Endothelial cell of umbilical vein (primary cell): Measurements from ENCODE around the gene NADK. TPM values are rescaled to one million over a fixed set of nuclear protein-coding genes. Genes with fewer than 3 reads are reported as not detected.

Experiments
- BruUV-seq: library from RNA; stranded (reverse); fragments of 400-500 nt; replicated peaks from 2 replicates; lab custom pipeline; 2021; lab: Mats Ljungman, UMichigan
- CTCF ChIA-PET: fragments of 300-600, 350-600 bp; sonication (Branson Sonifier 250); formaldehyde crosslinking; loops from one replicate; lab custom pipeline; 2021; ENCODE audit warnings: antibody characterized with exemption, inconsistent platforms; lab: Charles Lee
- POLR2A ChIA-PET: fragments of 300-600, 350-600 bp; sonication (Branson Sonifier 250); formaldehyde crosslinking; loops from one replicate; lab custom pipeline; 2021; ENCODE audit warnings: antibody characterized with exemption, inconsistent platforms; lab: Charles Lee
- DNase-seq: peaks from one replicate; pipeline ENCODE4 v3.0.0-alpha.2; 2011; ENCODE audit warnings: low read depth, low spot score
- FAIRE-seq: peaks from 2 replicates; lab custom pipeline; 2011; peaks lifted over from hg19 to GRCh38; lab: Jason Lieb, UNC
- H2AFZ ChIP-seq: 2 replicates; pipeline ENCODE4 v1.6.0; 2012; ENCODE audit warnings: low read depth, low read length, control low read depth, inconsistent platforms
- H3K27ac ChIP-seq: 2 replicates; pipeline ENCODE4 v1.5.1; 2011; ENCODE audit warnings: low read depth, mild to moderate bottlenecking, control low read depth, low read length, moderate library complexity; ENCODE audit not compliant: insufficient read depth
- H3K27me3 ChIP-seq, 2 experiments: 2 replicates each; pipeline versions ENCODE4 v1.6.0 to v1.6.1; 2011; ENCODE audit warnings: low read length in 2 of 2, mixed read lengths in 1 of 2; ENCODE audit not compliant: control insufficient read depth in 2 of 2, insufficient read depth in 2 of 2
- H3K36me3 ChIP-seq, 2 experiments: 2 replicates in 1 of 2; 3 replicates in 1 of 2; pipeline ENCODE4 v1.5.1; 2011; ENCODE audit warnings: low read length in 2 of 2, mild to moderate bottlenecking in 1 of 2, moderate library complexity in 1 of 2; ENCODE audit not compliant: control insufficient read depth in 2 of 2, insufficient read depth in 2 of 2; ENCODE audit errors: extremely low read depth in 1 of 2
- H3K4me1 ChIP-seq: 3 replicates; pipeline ENCODE4 v1.5.1; 2011; ENCODE audit warnings: mild to moderate bottlenecking, low read length; ENCODE audit not compliant: control insufficient read depth, insufficient read depth; ENCODE audit errors: extremely low read depth
- H3K4me2 ChIP-seq: 2 replicates; pipeline ENCODE4 v1.6.1; 2011; ENCODE audit warnings: low read length, control low read depth, mixed read lengths; ENCODE audit not compliant: insufficient read depth
- H3K4me3 ChIP-seq, 3 experiments: fragments of 200-600 bp in 1 of 3; sonication (generic), shearing (Covaris generic) in 1 of 3; replicated peaks in 1 of 3; 2 replicates each; pipeline ENCODE4 v1.5.1; 2011 to 2016; ENCODE audit warnings: control low read depth in 3 of 3, low read length in 3 of 3, mild to moderate bottlenecking in 2 of 3, inconsistent platforms in 1 of 3, low read depth in 1 of 3, moderate library complexity in 1 of 3; ENCODE audit not compliant: insufficient read depth in 1 of 3
- H3K79me2 ChIP-seq: 2 replicates; pipeline ENCODE4 v1.6.0; 2012; ENCODE audit warnings: low read length, inconsistent platforms; ENCODE audit not compliant: control insufficient read depth, insufficient read depth
- H3K9ac ChIP-seq: replicated peaks from 2 replicates; pipeline ENCODE3; 2011; ENCODE audit warnings: low read length, control low read depth; ENCODE audit not compliant: insufficient read depth; ENCODE audit errors: extremely low read depth
- H3K9me1 ChIP-seq: replicated peaks from 3 replicates; pipeline ENCODE4 v1.6.0; 2011; ENCODE audit warnings: mild to moderate bottlenecking, low read length; ENCODE audit not compliant: control insufficient read depth, insufficient read depth; ENCODE audit errors: extremely low read depth
- H3K9me3 ChIP-seq: replicated peaks from 2 replicates; pipeline ENCODE4 v1.5.1; 2012; ENCODE audit warnings: low read length, inconsistent platforms; ENCODE audit not compliant: control insufficient read depth, insufficient read depth
- H4K20me1 ChIP-seq: replicated peaks from 2 replicates; pipeline ENCODE3; 2011; ENCODE audit warnings: mild to moderate bottlenecking, low read length; ENCODE audit not compliant: control insufficient read depth, insufficient read depth; ENCODE audit errors: extremely low read depth
- CTCF ChIP-seq, 2 donors: IDR thresholded peaks; 1 replicate in 1 of 2; 2 replicates in 1 of 2; pipeline ENCODE4 v1.5.1; 2011; ENCODE audit warnings: low read length in 2 of 2, mild to moderate bottlenecking in 2 of 2, moderate library complexity in 2 of 2, control low read depth in 1 of 2, inconsistent platforms in 1 of 2, low read depth in 1 of 2; ENCODE audit not compliant: insufficient read depth in 1 of 2; ENCODE audit errors: extremely low read depth in 1 of 2
- EZH2 ChIP-seq: IDR thresholded peaks from 2 replicates; pipeline ENCODE4 v1.6.1; 2012; ENCODE audit warnings: borderline replicate concordance, low read depth, mild to moderate bottlenecking, moderate library complexity, low read length, inconsistent platforms; ENCODE audit not compliant: severe bottlenecking
- FOS ChIP-seq: IDR thresholded peaks from 2 replicates; pipeline ENCODE4 v1.6.1; 2011; ENCODE audit warnings: mild to moderate bottlenecking, low read length, moderate library complexity, borderline replicate concordance; ENCODE audit not compliant: insufficient read depth
- GATA2 ChIP-seq: IDR thresholded peaks from 2 replicates; pipeline ENCODE4 v1.7.0; 2011; ENCODE audit warnings: low read depth, mild to moderate bottlenecking, moderate library complexity, mixed read lengths, low read length; ENCODE audit not compliant: insufficient read length, insufficient read depth
- JUN ChIP-seq: IDR thresholded peaks from 2 replicates; pipeline ENCODE4 v1.6.1; 2011; ENCODE audit warnings: borderline replicate concordance, low read depth; ENCODE audit not compliant: insufficient read length, insufficient read depth
- MYC ChIP-seq: IDR thresholded peaks from one replicate; pipeline ENCODE4 v1.6.1; 2011; ENCODE audit warnings: mild to moderate bottlenecking, low read depth, low read length
- POLR2A ChIP-seq: IDR thresholded peaks from 2 replicates; pipeline ENCODE4 v1.6.1; 2012; ENCODE audit warnings: low read depth, mild to moderate bottlenecking, control low read depth, low read length
- POLR2AphosphoS5 ChIP-seq: IDR thresholded peaks from 2 replicates; pipeline ENCODE4 v1.6.1; 2012; ENCODE audit warnings: low read depth, mild to moderate bottlenecking, control low read depth, low read length, moderate library complexity; ENCODE audit not compliant: insufficient read depth
- dilution Hi-C: fragments of 300-500 bp; cut with MboI; formaldehyde crosslinking; loops from one replicate; pipeline ENCODE4 v1.15.0; 2019; ENCODE audit warnings: low sequenced_read_pairs; ENCODE audit not compliant: extremely low pct_ligation_motif_present
- intact Hi-C: fragments of 100-400 bp; cut with micrococcal nuclease; formaldehyde crosslinking; loops from one replicate; pipeline ENCODE4 v1.10.0; 2022
- polyA plus RNA-seq, 4 experiments: library from polyadenylated mRNA; depleted of rRNA in 3 of 4; stranded (reverse) in 3 of 4; unstranded in 1 of 4; fragments of >200 nt; gene quantifications; 2 replicates each; pipeline versions ENCODE4 v1.2.1 to v1.2.3, GENCODE V29; 2011 to 2012; ENCODE audit warnings: missing spikeins in 1 of 4
- total RNA-seq: library from RNA; stranded (reverse); gene quantifications from 2 replicates; pipeline ENCODE4 v1.2.3, GENCODE V29; 2021
- TF ChIP-seq, protein P1 (sequence below): IDR thresholded peaks from 2 replicates; pipeline ENCODE4 v1.6.1; 2011; ENCODE audit not compliant: insufficient read depth, insufficient read length

The NADK gene
- total and polyA plus RNA-seq, 2 donors (not counting 3 experiments of a cell fraction or from before 2014, with no cell fraction given): 68.5 to 88.8 TPM

DNA sequence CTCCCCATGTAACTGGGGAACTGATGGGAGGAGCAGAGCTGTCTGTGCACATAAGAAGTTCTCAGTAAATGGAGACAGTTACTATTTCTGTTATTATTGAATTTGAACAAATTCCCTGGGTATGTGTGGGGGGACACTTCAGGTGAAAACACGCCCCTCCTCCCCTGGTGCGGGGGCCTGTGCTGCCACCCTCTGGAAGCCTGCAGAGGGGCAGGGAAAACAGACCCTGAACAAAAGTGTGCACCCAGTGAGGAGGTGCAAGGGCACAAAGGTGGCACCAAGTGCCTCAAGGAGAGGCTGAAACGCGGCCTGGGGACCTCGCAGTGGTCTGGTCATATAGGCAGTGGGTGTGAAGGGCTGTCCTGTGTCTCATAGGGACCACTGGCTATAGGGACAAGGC, 18.2 kb upstream of the NADK start:
- peaks cover 25 to 52% of the 10 kb centered on the region in 2 experiments for H3K36me3 ChIP-seq
- CTCF ChIA-PET: no interaction called here

More for the DNA sequence above, 18.2 kb upstream of the NADK start:
- Histone ChIP-seq H2AFZ (no peak overlapping the region), H3K9me1 (no peaks in the 10 kb centered on the region), H3K79me2 (peaks cover 62% of the 10 kb centered on the region), H3K27ac (no peak overlapping the region), H3K4me3 (no peak overlapping the region), H3K4me1 (no peaks in the 10 kb centered on the region), H3K9ac (no peak overlapping the region), H3K4me2 (no peak overlapping the region), H3K9me3 (no peaks in the 10 kb centered on the region), H4K20me1 (peaks cover 3% of the 10 kb centered on the region), H3K27me3 (no peaks in the 10 kb centered on the region)
- POLR2A ChIA-PET: no interaction called here
- no peak for TF ChIP-seq JUN
- no peak for TF ChIP-seq POLR2A
- TF ChIP-seq CTCF (IDR thresholded peaks at IDR 0.05; ENCODE audit: extremely low read depth in 1 of 2, insufficient read depth in 1 of 2, low read depth in 1 of 2, low read length in 2 of 2): no peak
- no peak for TF ChIP-seq MYC
- TF ChIP-seq POLR2AphosphoS5: no peak
- TF ChIP-seq EZH2: no peak
- TF ChIP-seq, protein P1, sequence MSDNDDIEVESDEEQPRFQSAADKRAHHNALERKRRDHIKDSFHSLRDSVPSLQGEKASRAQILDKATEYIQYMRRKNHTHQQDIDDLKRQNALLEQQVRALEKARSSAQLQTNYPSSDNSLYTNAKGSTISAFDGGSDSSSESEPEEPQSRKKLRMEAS: no peak
- no peak for TF ChIP-seq GATA2
- TF ChIP-seq FOS: no peak
- no peak for DNase-seq
- dilution Hi-C loops: no loop called here
- no TSS peak for BruUV-seq
- no peak for FAIRE-seq
- intact Hi-C loops: no loop called here
